ENCODE results near the gene OTOGL.

Gene OTOGL

DNA sequence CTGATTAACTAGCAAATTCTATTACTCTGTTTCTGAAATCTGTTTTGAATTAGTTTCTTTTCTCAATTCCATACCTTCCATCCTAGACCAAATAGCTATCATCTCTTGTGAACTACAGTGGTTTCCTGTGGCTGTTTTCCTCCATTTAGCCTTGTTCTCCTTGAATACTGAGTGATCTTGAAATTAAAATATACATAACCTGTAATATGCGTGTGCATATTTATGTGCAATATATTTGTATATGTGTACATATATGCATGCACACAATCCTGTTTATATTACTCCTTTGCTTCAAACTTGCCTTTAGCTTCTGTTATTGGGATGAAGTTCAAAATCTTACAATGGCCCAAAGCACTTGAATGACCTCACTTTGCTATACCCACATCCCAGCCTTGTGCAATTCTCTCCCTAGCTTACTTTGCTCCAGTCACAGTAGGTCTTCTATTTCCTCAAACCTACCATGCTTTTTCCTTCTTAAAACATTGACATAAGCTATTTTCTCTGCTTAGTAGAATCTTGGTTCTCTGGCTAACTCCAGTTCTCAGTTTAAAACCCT, 99.5 kb downstream of the OTOGL start:
- H3K4ac ChIP-seq (ENCODE audit: low read depth, low read length), result no peak overlapping the region
- H4K12ac ChIP-seq (ENCODE audit: low read depth, low read length), result no peak overlapping the region
- H3K4me1 ChIP-seq (ENCODE audit: control insufficient read depth in 1 of 2, insufficient read depth in 2 of 2, low read length in 2 of 2), result peaks cover 0 to 4% of the 10 kb centered on the region in 2 experiments
- H2BK12ac ChIP-seq (ENCODE audit: low read length), result no peak overlapping the region
- H4K8ac ChIP-seq (ENCODE audit: low read depth, low read length), result no peak overlapping the region
- no peak overlapping the region for H3K14ac ChIP-seq (ENCODE audit: low read length)
- no peak overlapping the region for H3K23ac ChIP-seq (ENCODE audit: low read length)
- WGBS (ENCODE audit: extremely low coverage, insufficient coverage, insufficient read length), result no CpG with 5 or more reads among the region's 1 CpG
- H3K79me1 ChIP-seq (ENCODE audit: low read length), result peaks cover 9% of the 10 kb centered on the region
- H3K18ac ChIP-seq (ENCODE audit: low read length), result no peak overlapping the region
- H2BK5ac ChIP-seq (ENCODE audit: low read depth, low read length, poor library complexity), result no peak overlapping the region
- H3K9ac ChIP-seq (ENCODE audit: low read length), result no peak overlapping the region
- H2AK5ac ChIP-seq (ENCODE audit: low read length), result no peak overlapping the region
- no peaks in the 10 kb centered on the region for H3K27me3 ChIP-seq (ENCODE audit: insufficient read depth, low read length)
- no peaks in the 10 kb centered on the region for H3K9me3 ChIP-seq (ENCODE audit: insufficient read depth, low read depth, low read length)
- H2BK120ac ChIP-seq (ENCODE audit: insufficient read depth, low read length, poor library complexity), result no peak overlapping the region
- H3K36me3 ChIP-seq (ENCODE audit: control insufficient read depth in 1 of 2, insufficient read depth in 2 of 2, low read length in 2 of 2), result no peaks in the 10 kb centered on the region
- H3K79me2 ChIP-seq (ENCODE audit: control insufficient read depth, insufficient read depth, low read length, poor library complexity), result no peaks in the 10 kb centered on the region
- H4K91ac ChIP-seq (ENCODE audit: low read depth, low read length), result no peak overlapping the region
- no peak overlapping the region for H2AFZ ChIP-seq (ENCODE audit: insufficient read depth, low read length, poor library complexity)
- no peak overlapping the region for H3K4me2 ChIP-seq (ENCODE audit: low read length)
- peak in 1 of 2 donors; percentile 12 for DNase-seq
- no peak overlapping the region for H3K4me3 ChIP-seq (ENCODE audit: low read depth, low read length)
- H3K27ac ChIP-seq (ENCODE audit: low read depth, low read length), result no peak overlapping the region

DNA sequence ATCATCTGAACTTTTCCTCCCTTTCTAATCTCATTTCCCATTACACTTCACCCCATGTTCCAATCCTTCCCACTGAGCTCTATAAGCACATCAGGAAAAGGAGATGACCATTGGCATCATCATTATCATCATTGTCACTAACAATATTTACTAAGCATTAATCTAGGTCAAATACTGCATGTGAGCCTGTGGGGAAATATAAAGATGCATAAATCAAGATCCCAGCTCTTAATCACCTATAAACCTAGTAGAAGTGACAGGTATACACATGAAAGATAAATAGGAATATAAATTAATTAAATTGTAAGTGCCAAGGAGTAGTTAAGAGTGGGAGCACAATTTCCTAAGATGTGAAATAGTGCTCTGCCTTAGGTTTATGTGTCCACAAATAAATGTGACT, 100.6 kb downstream of the OTOGL start:
- no peak overlapping the region for H2AK5ac ChIP-seq (ENCODE audit: low read length)
- no peak overlapping the region for H2BK5ac ChIP-seq (ENCODE audit: low read depth, low read length, poor library complexity)
- no peak overlapping the region for H3K14ac ChIP-seq (ENCODE audit: low read length)
- H3K27ac ChIP-seq (ENCODE audit: low read depth, low read length), result no peak overlapping the region
- H3K4ac ChIP-seq (ENCODE audit: low read depth, low read length), result no peak overlapping the region
- no peak overlapping the region for H4K8ac ChIP-seq (ENCODE audit: low read depth, low read length)
- no peak overlapping the region for H3K4me3 ChIP-seq (ENCODE audit: low read depth, low read length)
- no peaks in the 10 kb centered on the region for H3K79me2 ChIP-seq (ENCODE audit: control insufficient read depth, insufficient read depth, low read length, poor library complexity)
- peaks cover 0 to 4% of the 10 kb centered on the region in 2 experiments for H3K4me1 ChIP-seq (ENCODE audit: control insufficient read depth in 1 of 2, insufficient read depth in 2 of 2, low read length in 2 of 2)
- no peak overlapping the region for H3K4me2 ChIP-seq (ENCODE audit: low read length)
- no peak overlapping the region for H4K91ac ChIP-seq (ENCODE audit: low read depth, low read length)
- H2AFZ ChIP-seq (ENCODE audit: insufficient read depth, low read length, poor library complexity), result no peak overlapping the region
- H3K36me3 ChIP-seq (ENCODE audit: control insufficient read depth in 1 of 2, insufficient read depth in 2 of 2, low read length in 2 of 2), result no peaks in the 10 kb centered on the region
- H2BK12ac ChIP-seq (ENCODE audit: low read length), result no peak overlapping the region
- no peak overlapping the region for H3K18ac ChIP-seq (ENCODE audit: low read length)
- DNase-seq, result no peak
- H2BK120ac ChIP-seq (ENCODE audit: insufficient read depth, low read length, poor library complexity), result no peak overlapping the region
- H3K23ac ChIP-seq (ENCODE audit: low read length), result no peak overlapping the region
- no peaks in the 10 kb centered on the region for H3K27me3 ChIP-seq (ENCODE audit: insufficient read depth, low read length)
- H3K9ac ChIP-seq (ENCODE audit: low read length), result no peak overlapping the region
- no peaks in the 10 kb centered on the region for H3K9me3 ChIP-seq (ENCODE audit: insufficient read depth, low read depth, low read length)
- peaks cover 9% of the 10 kb centered on the region for H3K79me1 ChIP-seq (ENCODE audit: low read length)
- H4K12ac ChIP-seq (ENCODE audit: low read depth, low read length), result no peak overlapping the region

DNA sequence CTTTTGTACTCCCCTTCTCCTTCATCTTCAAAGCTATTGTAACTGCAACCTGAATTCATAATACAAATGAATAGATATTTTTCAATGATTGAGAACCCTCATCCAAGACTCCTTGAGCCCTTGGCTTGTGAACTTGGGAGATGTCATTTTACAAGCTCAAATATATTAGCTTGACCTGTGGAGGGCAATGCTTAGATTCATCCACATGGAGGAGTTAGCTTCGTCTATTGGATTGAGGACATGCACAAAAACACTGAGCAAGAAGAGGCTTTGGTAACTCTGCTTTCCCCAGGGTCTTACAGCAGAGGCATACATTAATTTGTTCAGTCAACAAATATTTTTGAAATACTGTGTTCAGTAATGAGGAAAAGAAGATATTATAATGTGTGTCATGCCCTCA, 101.1 kb downstream of the OTOGL start:
- no peaks in the 10 kb centered on the region for H3K27me3 ChIP-seq (ENCODE audit: insufficient read depth, low read length)
- peaks cover 9% of the 10 kb centered on the region for H3K79me1 ChIP-seq (ENCODE audit: low read length)
- no peak overlapping the region for H2AFZ ChIP-seq (ENCODE audit: insufficient read depth, low read length, poor library complexity)
- no peak overlapping the region for H3K18ac ChIP-seq (ENCODE audit: low read length)
- no peak overlapping the region for H3K23ac ChIP-seq (ENCODE audit: low read length)
- no peak overlapping the region for H3K27ac ChIP-seq (ENCODE audit: low read depth, low read length)
- H3K9ac ChIP-seq (ENCODE audit: low read length), result no peak overlapping the region
- H3K4me1 ChIP-seq (ENCODE audit: control insufficient read depth in 1 of 2, insufficient read depth in 2 of 2, low read length in 2 of 2), result peaks cover 0 to 4% of the 10 kb centered on the region in 2 experiments
- no peak overlapping the region for H2BK12ac ChIP-seq (ENCODE audit: low read length)
- H4K12ac ChIP-seq (ENCODE audit: low read depth, low read length), result no peak overlapping the region
- no peaks in the 10 kb centered on the region for H3K36me3 ChIP-seq (ENCODE audit: control insufficient read depth in 1 of 2, insufficient read depth in 2 of 2, low read length in 2 of 2)
- H4K91ac ChIP-seq (ENCODE audit: low read depth, low read length), result no peak overlapping the region
- DNase-seq, result no peak
- no peaks in the 10 kb centered on the region for H3K9me3 ChIP-seq (ENCODE audit: insufficient read depth, low read depth, low read length)
- H3K4ac ChIP-seq (ENCODE audit: low read depth, low read length), result no peak overlapping the region
- H3K14ac ChIP-seq (ENCODE audit: low read length), result no peak overlapping the region
- no peak overlapping the region for H3K4me2 ChIP-seq (ENCODE audit: low read length)
- H3K4me3 ChIP-seq (ENCODE audit: low read depth, low read length), result no peak overlapping the region
- no peak overlapping the region for H2AK5ac ChIP-seq (ENCODE audit: low read length)
- no CpG with 5 or more reads among the region's 1 CpG for WGBS (ENCODE audit: extremely low coverage, insufficient coverage, insufficient read length)
- H3K79me2 ChIP-seq (ENCODE audit: control insufficient read depth, insufficient read depth, low read length, poor library complexity), result no peaks in the 10 kb centered on the region
- no peak overlapping the region for H2BK120ac ChIP-seq (ENCODE audit: insufficient read depth, low read length, poor library complexity)
- H4K8ac ChIP-seq (ENCODE audit: low read depth, low read length), result no peak overlapping the region
- no peak overlapping the region for H2BK5ac ChIP-seq (ENCODE audit: low read depth, low read length, poor library complexity)

DNA sequence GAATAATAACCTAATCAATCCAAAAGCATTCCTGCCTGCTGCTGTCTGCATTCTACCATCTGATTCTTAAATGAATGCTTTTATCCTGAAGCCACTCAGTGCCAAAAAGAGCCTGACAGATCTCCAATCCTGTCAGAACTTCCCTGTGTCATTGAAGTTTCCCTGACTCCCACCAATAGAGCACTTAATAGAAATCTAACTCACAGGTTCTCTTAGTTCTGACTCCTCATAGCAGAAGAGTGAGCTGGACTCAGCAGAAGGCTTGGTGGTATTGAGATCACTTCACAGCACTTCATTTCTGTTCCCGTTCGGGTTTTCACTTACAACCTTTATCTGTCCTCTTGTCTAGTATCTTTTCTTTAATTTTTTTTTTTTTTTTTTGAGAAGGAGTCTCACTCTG, 102.6 kb downstream of the OTOGL start:
- Histone ChIP-seq H2AFZ (ENCODE audit: insufficient read depth, low read length, poor library complexity) (no peak overlapping the region), H3K14ac (ENCODE audit: low read length) (no peak overlapping the region), H3K23ac (ENCODE audit: low read length) (no peak overlapping the region), H3K79me2 (ENCODE audit: control insufficient read depth, insufficient read depth, low read length, poor library complexity) (no peaks in the 10 kb centered on the region), H3K27me3 (ENCODE audit: insufficient read depth, low read length) (no peaks in the 10 kb centered on the region), H3K79me1 (ENCODE audit: low read length) (peaks cover 6% of the 10 kb centered on the region), H2AK5ac (ENCODE audit: low read length) (no peak overlapping the region), H2BK120ac (ENCODE audit: insufficient read depth, low read length, poor library complexity) (no peak overlapping the region), H2BK5ac (ENCODE audit: low read depth, low read length, poor library complexity) (no peak overlapping the region), H3K9ac (ENCODE audit: low read length) (no peak overlapping the region), H3K4me1 (ENCODE audit: control insufficient read depth in 1 of 2, insufficient read depth in 2 of 2, low read length in 2 of 2) (no peaks in the 10 kb centered on the region), H3K4ac (ENCODE audit: low read depth, low read length) (no peak overlapping the region), H3K18ac (ENCODE audit: low read length) (no peak overlapping the region), H3K9me3 (ENCODE audit: insufficient read depth, low read depth, low read length) (no peaks in the 10 kb centered on the region), H3K4me3 (ENCODE audit: low read depth, low read length) (no peak overlapping the region), H3K4me2 (ENCODE audit: low read length) (no peak overlapping the region), H2BK12ac (ENCODE audit: low read length) (no peak overlapping the region), H4K8ac (ENCODE audit: low read depth, low read length) (no peak overlapping the region), H3K27ac (ENCODE audit: low read depth, low read length) (no peak overlapping the region), H4K91ac (ENCODE audit: low read depth, low read length) (no peak overlapping the region), H4K12ac (ENCODE audit: low read depth, low read length) (no peak overlapping the region), H3K36me3 (ENCODE audit: control insufficient read depth in 1 of 2, insufficient read depth in 2 of 2, low read length in 2 of 2) (no peaks in the 10 kb centered on the region)
- no peak for DNase-seq
- WGBS (ENCODE audit: extremely low coverage, insufficient coverage, insufficient read length), result no CpG with 5 or more reads among the region's 2 CpGs

Measured in trophoblast cell (in vitro differentiated cells and primary cell).